ENCODE measurements around the gene IL17RE.

IL17RE gene

GRCh38 chr3:9881441-9881840, 21.2 kb upstream of the IL17RE start:
- Histone ChIP-seq H3K9me3 (ENCODE audit: control insufficient read depth, low read length) (no peaks in the 10 kb centered on the region), H3K36me3 (ENCODE audit: control insufficient read depth, insufficient read depth, low read length) (no peaks in the 10 kb centered on the region), H3K4me3 (ENCODE audit: extremely low read depth, insufficient read depth, low read length, poor library complexity, severe bottlenecking) (no peak overlapping the region), H3K27ac (ENCODE audit: low read depth, low read length, severe bottlenecking) (no peak overlapping the region), H3K4me1 (ENCODE audit: control insufficient read depth, insufficient read depth, low read length, poor library complexity, severe bottlenecking) (peaks cover 2% of the 10 kb centered on the region)
- WGBS, 2 experiments (ENCODE audit: insufficient coverage in 2 of 2), result 60 to 100% methylated on average over 1 of the region's 1 CpG

- Histone ChIP-seq H3K4me3 (ENCODE audit: extremely low read depth, insufficient read depth, low read length, poor library complexity, severe bottlenecking) (no peak overlapping the region), H3K36me3 (ENCODE audit: control insufficient read depth, insufficient read depth, low read length) (no peaks in the 10 kb centered on the region), H3K27ac (ENCODE audit: low read depth, low read length, severe bottlenecking) (peak overlapping the region; percentile 98), H3K4me1 (ENCODE audit: control insufficient read depth, insufficient read depth, low read length, poor library complexity, severe bottlenecking) (peaks cover 2% of the 10 kb centered on the region), H3K9me3 (ENCODE audit: control insufficient read depth, low read length) (no peaks in the 10 kb centered on the region)
- 87% methylated on average over 5 to 6 of the region's 7 CpGs for WGBS, 2 experiments (ENCODE audit: insufficient coverage in 2 of 2)
Measured at GRCh38 chr3:9883706-9884554, 18.7 kb upstream of the IL17RE start.

GRCh38 chr3:9884555-9885165, 18.0 kb upstream of the IL17RE start:
- peaks cover 2% of the 10 kb centered on the region for H3K4me1 ChIP-seq (ENCODE audit: control insufficient read depth, insufficient read depth, low read length, poor library complexity, severe bottlenecking)
- peak overlapping the region; percentile 98 for H3K27ac ChIP-seq (ENCODE audit: low read depth, low read length, severe bottlenecking)
- no peaks in the 10 kb centered on the region for H3K36me3 ChIP-seq (ENCODE audit: control insufficient read depth, insufficient read depth, low read length)
- no peaks in the 10 kb centered on the region for H3K9me3 ChIP-seq (ENCODE audit: control insufficient read depth, low read length)
- H3K4me3 ChIP-seq (ENCODE audit: extremely low read depth, insufficient read depth, low read length, poor library complexity, severe bottlenecking), result no peak overlapping the region
- WGBS, 2 experiments (ENCODE audit: insufficient coverage in 2 of 2), result 43 to 55% methylated on average over 3 to 4 of the region's 11 CpGs

GRCh38 chr3:9886328-9886727, 16.3 kb upstream of the IL17RE start:
- H3K4me1 ChIP-seq (ENCODE audit: control insufficient read depth, insufficient read depth, low read length, poor library complexity, severe bottlenecking), result peaks cover 2% of the 10 kb centered on the region
- no peaks in the 10 kb centered on the region for H3K36me3 ChIP-seq (ENCODE audit: control insufficient read depth, insufficient read depth, low read length)
- H3K4me3 ChIP-seq (ENCODE audit: extremely low read depth, insufficient read depth, low read length, poor library complexity, severe bottlenecking), result no peak overlapping the region
- no peaks in the 10 kb centered on the region for H3K9me3 ChIP-seq (ENCODE audit: control insufficient read depth, low read length)
- no peak overlapping the region for H3K27ac ChIP-seq (ENCODE audit: low read depth, low read length, severe bottlenecking)

- Histone ChIP-seq H3K4me3 (ENCODE audit: extremely low read depth, insufficient read depth, low read length, poor library complexity, severe bottlenecking) (no peak overlapping the region), H3K36me3 (ENCODE audit: control insufficient read depth, insufficient read depth, low read length) (peaks cover 9% of the 10 kb centered on the region), H3K27ac (ENCODE audit: low read depth, low read length, severe bottlenecking) (no peak overlapping the region), H3K4me1 (ENCODE audit: control insufficient read depth, insufficient read depth, low read length, poor library complexity, severe bottlenecking) (peaks cover 2% of the 10 kb centered on the region), H3K9me3 (ENCODE audit: control insufficient read depth, low read length) (no peaks in the 10 kb centered on the region)
- 96 to 100% methylated on average over 2 to 4 of the region's 5 CpGs for WGBS, 2 experiments (ENCODE audit: insufficient coverage in 2 of 2)
Measured at GRCh38 chr3:9887480-9887879, 15.2 kb upstream of the IL17RE start.

- no peak overlapping the region for H3K27ac ChIP-seq (ENCODE audit: low read depth, low read length, severe bottlenecking)
- H3K4me1 ChIP-seq (ENCODE audit: control insufficient read depth, insufficient read depth, low read length, poor library complexity, severe bottlenecking), result no peaks in the 10 kb centered on the region
- H3K36me3 ChIP-seq (ENCODE audit: control insufficient read depth, insufficient read depth, low read length), result peaks cover 20% of the 10 kb centered on the region
- WGBS, 2 experiments (ENCODE audit: insufficient coverage in 2 of 2), result 83 to 100% methylated on average over 1 of the region's 3 CpGs
- no peaks in the 10 kb centered on the region for H3K9me3 ChIP-seq (ENCODE audit: control insufficient read depth, low read length)
- H3K4me3 ChIP-seq (ENCODE audit: extremely low read depth, insufficient read depth, low read length, poor library complexity, severe bottlenecking), result no peak overlapping the region
Measured at GRCh38 chr3:9888540-9888939, 14.1 kb upstream of the IL17RE start.

- H3K4me3 ChIP-seq (ENCODE audit: extremely low read depth, insufficient read depth, low read length, poor library complexity, severe bottlenecking), result no peak overlapping the region
- no peaks in the 10 kb centered on the region for H3K9me3 ChIP-seq (ENCODE audit: control insufficient read depth, low read length)
- no peak overlapping the region for H3K27ac ChIP-seq (ENCODE audit: low read depth, low read length, severe bottlenecking)
- WGBS, 2 experiments (ENCODE audit: insufficient coverage in 2 of 2), result 85 to 94% methylated on average over 2 of the region's 5 CpGs
- H3K4me1 ChIP-seq (ENCODE audit: control insufficient read depth, insufficient read depth, low read length, poor library complexity, severe bottlenecking), result no peaks in the 10 kb centered on the region
- peaks cover 29% of the 10 kb centered on the region for H3K36me3 ChIP-seq (ENCODE audit: control insufficient read depth, insufficient read depth, low read length)
Measured at GRCh38 chr3:9889405-9889804, 13.2 kb upstream of the IL17RE start.

GRCh38 chr3:9890249-9891071, 12.2 kb upstream of the IL17RE start, which contains the start of gene JAGN1:
Gene JAGN1, plus strand, starts transcription at chr3:9890610. Its CDS starts 113 bp downstream, at chr3:9890723.
- Histone ChIP-seq H3K36me3 (ENCODE audit: control insufficient read depth, insufficient read depth, low read length) (peaks cover 34% of the 10 kb centered on the region), H3K27ac (ENCODE audit: low read depth, low read length, severe bottlenecking) (peak within 1 kb of the TSS; percentile 73), H3K4me3 (ENCODE audit: extremely low read depth, insufficient read depth, low read length, poor library complexity, severe bottlenecking) (peak within 1 kb of the TSS; percentile 100), H3K4me1 (ENCODE audit: control insufficient read depth, insufficient read depth, low read length, poor library complexity, severe bottlenecking) (no peaks in the 10 kb centered on the region), H3K9me3 (ENCODE audit: control insufficient read depth, low read length) (no peaks in the 10 kb centered on the region)
- WGBS, 2 experiments (ENCODE audit: insufficient coverage in 2 of 2), result 1 to 2% methylated on average over 35 to 53 of the region's 62 CpGs

GRCh38 chr3:9891072-9891622, 11.5 kb upstream of the IL17RE start:
- H3K27ac ChIP-seq (ENCODE audit: low read depth, low read length, severe bottlenecking), result peak overlapping the region; percentile 73
- H3K9me3 ChIP-seq (ENCODE audit: control insufficient read depth, low read length), result no peaks in the 10 kb centered on the region
- no peaks in the 10 kb centered on the region for H3K4me1 ChIP-seq (ENCODE audit: control insufficient read depth, insufficient read depth, low read length, poor library complexity, severe bottlenecking)
- H3K4me3 ChIP-seq (ENCODE audit: extremely low read depth, insufficient read depth, low read length, poor library complexity, severe bottlenecking), result peak overlapping the region; percentile 100
- WGBS, 2 experiments (ENCODE audit: insufficient coverage in 2 of 2), result 0 to 8% methylated on average over 2 to 7 of the region's 12 CpGs
- H3K36me3 ChIP-seq (ENCODE audit: control insufficient read depth, insufficient read depth, low read length), result peaks cover 36% of the 10 kb centered on the region

GRCh38 chr3:9893739-9894138, 8.9 kb upstream of the IL17RE start:
- Histone ChIP-seq H3K4me3 (ENCODE audit: extremely low read depth, insufficient read depth, low read length, poor library complexity, severe bottlenecking) (no peak overlapping the region), H3K9me3 (ENCODE audit: control insufficient read depth, low read length) (no peaks in the 10 kb centered on the region), H3K27ac (ENCODE audit: low read depth, low read length, severe bottlenecking) (no peak overlapping the region), H3K4me1 (ENCODE audit: control insufficient read depth, insufficient read depth, low read length, poor library complexity, severe bottlenecking) (no peaks in the 10 kb centered on the region), H3K36me3 (ENCODE audit: control insufficient read depth, insufficient read depth, low read length) (peaks cover 36% of the 10 kb centered on the region)
- WGBS, 2 experiments (ENCODE audit: insufficient coverage in 2 of 2), result 100% methylated on average over 1 of the region's 1 CpG; no CpG with 5 or more reads in 1 of the 2 experiments
